ENCODE data around the gene ATF4. TPM values are rescaled to one million over a fixed set of nuclear protein-coding genes. Genes with fewer than 3 reads are reported as not detected.

The ATF4 gene
- total and polyA plus RNA-seq, 2 of the 13 experiments (the other 11 are each of a cell fraction or from before 2014, with no cell fraction given): 486 to 1,297 TPM

DNA sequence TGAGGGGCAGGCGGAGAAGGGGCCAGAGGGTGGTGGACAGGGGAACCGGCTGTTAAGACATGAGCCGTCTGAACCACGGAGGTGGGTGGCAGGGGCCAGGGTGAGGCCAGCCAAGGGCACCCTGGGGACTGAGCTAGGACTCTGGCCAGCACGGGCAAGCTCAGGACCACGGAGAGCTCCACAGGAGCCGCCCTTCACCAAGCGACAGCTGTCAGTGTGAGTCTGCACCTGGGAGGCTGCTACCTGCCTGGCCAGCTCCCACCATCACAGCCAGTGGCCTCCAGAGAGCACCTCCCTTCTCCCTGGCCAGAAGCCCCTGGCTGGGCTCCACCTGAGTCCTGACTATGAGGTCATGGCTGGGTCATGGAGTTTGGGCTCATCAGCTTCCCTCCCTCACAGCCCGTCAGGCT, 41.9 kb upstream of the ATF4 start (continued):
- TF ChIP-seq, protein P1, sequence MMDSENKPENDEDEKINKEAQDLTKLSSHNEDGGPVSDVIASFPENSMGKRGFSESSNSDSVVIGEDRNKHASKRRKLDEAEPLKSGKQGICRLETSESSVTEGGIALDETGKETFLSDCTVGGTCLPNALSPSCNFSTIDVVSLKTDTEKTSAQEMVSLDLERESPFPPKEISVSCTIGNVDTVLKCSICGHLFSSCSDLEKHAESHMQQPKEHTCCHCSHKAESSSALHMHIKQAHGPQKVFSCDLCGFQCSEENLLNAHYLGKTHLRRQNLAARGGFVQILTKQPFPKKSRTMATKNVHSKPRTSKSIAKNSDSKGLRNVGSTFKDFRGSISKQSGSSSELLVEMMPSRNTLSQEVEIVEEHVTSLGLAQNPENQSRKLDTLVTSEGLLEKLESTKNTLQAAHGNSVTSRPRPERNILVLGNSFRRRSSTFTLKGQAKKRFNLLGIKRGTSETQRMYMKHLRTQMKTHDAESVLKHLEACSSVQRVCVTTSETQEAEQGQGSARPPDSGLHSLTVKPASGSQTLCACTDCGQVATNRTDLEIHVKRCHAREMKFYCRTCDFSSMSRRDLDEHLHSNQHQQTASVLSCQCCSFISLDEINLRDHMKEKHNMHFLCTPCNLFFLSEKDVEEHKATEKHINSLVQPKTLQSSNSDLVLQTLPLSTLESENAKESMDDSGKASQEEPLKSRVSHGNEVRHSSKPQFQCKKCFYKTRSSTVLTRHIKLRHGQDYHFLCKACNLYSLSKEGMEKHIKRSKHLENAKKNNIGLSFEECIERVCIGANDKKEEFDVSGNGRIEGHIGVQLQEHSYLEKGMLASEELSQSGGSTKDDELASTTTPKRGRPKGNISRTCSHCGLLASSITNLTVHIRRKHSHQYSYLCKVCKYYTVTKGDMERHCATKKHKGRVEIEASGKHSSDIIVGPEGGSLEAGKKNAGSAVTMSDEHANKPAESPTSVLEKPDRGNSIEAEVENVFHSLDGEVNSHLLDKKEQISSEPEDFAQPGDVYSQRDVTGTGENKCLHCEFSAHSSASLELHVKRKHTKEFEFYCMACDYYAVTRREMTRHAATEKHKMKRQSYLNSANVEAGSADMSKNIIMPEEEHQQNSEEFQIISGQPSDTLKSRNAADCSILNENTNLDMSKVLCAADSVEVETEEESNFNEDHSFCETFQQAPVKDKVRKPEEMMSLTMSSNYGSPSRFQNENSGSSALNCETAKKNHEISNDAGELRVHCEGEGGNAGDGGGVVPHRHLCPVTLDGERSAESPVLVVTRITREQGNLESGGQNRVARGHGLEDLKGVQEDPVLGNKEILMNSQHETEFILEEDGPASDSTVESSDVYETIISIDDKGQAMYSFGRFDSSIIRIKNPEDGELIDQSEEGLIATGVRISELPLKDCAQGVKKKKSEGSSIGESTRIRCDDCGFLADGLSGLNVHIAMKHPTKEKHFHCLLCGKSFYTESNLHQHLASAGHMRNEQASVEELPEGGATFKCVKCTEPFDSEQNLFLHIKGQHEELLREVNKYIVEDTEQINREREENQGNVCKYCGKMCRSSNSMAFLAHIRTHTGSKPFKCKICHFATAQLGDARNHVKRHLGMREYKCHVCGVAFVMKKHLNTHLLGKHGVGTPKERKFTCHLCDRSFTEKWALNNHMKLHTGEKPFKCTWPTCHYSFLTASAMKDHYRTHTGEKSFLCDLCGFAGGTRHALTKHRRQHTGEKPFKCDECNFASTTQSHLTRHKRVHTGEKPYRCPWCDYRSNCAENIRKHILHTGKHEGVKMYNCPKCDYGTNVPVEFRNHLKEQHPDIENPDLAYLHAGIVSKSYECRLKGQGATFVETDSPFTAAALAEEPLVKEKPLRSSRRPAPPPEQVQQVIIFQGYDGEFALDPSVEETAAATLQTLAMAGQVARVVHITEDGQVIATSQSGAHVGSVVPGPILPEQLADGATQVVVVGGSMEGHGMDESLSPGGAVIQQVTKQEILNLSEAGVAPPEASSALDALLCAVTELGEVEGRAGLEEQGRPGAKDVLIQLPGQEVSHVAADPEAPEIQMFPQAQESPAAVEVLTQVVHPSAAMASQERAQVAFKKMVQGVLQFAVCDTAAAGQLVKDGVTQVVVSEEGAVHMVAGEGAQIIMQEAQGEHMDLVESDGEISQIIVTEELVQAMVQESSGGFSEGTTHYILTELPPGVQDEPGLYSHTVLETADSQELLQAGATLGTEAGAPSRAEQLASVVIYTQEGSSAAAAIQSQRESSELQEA (CRISPR knock-in tag; IDR thresholded peaks at IDR 0.05; ENCODE audit: not compliant biosample characterization): no peak
- peak; percentile 76; the same call in 1 of the 2 replicates for TF ChIP-seq TFAP4 (IDR thresholded peaks at IDR 0.05; ENCODE audit: borderline replicate concordance, low read depth)
- TF ChIP-seq ZNF546 (CRISPR knock-in tag; conservative IDR thresholded peaks at IDR 0.05): 0 out of 2 replicates have a peak, but pooled peaks have one; percentile 45
- TF ChIP-seq, protein P2, sequence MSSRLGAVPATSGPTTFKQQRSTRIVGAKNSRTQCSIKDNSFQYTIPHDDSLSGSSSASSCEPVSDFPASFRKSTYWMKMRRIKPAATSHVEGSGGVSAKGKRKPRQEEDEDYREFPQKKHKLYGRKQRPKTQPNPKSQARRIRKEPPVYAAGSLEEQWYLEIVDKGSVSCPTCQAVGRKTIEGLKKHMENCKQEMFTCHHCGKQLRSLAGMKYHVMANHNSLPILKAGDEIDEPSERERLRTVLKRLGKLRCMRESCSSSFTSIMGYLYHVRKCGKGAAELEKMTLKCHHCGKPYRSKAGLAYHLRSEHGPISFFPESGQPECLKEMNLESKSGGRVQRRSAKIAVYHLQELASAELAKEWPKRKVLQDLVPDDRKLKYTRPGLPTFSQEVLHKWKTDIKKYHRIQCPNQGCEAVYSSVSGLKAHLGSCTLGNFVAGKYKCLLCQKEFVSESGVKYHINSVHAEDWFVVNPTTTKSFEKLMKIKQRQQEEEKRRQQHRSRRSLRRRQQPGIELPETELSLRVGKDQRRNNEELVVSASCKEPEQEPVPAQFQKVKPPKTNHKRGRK (CRISPR knock-in tag; IDR thresholded peaks at IDR 0.05): no peak
- TF ChIP-seq SNRNP70 (IDR thresholded peaks at IDR 0.05; ENCODE audit: low read depth, low read length): no peak
- TF ChIP-seq ZSCAN30 (CRISPR knock-in tag; IDR thresholded peaks at IDR 0.05): no peak
- no peak for TF ChIP-seq ZFX (CRISPR knock-in tag; IDR thresholded peaks at IDR 0.05; ENCODE audit: low read depth)
- peak; percentile 92 for TF ChIP-seq NFAT5 (CRISPR knock-in tag; IDR thresholded peaks at IDR 0.05)
- no peak for TF ChIP-seq RBM39 (IDR thresholded peaks at IDR 0.05; ENCODE audit: low read depth, low read length, poor library complexity, severe bottlenecking)
- TF ChIP-seq ZBTB7B (CRISPR knock-in tag; IDR thresholded peaks at IDR 0.05): 0 out of 2 replicates have a peak, but pooled peaks have one; percentile 57
- TF ChIP-seq FOXO1 (CRISPR knock-in tag; IDR thresholded peaks at IDR 0.05): peak; percentile 46; the same call in 1 of the 2 replicates

All from HepG2 (cell line).